Measurements from ENCODE around the gene GABRG3.

The GABRG3 gene

GRCh38 chr15:27396521-27396920 is 425.5 kb downstream of the GABRG3 start:
- DNase-seq (ENCODE audit: extremely low read depth in 1 of 2, low read depth in 1 of 2), result no peak

GRCh38 chr15:27396996-27397395 is 426.0 kb downstream of the GABRG3 start:
- DNase-seq (ENCODE audit: extremely low read depth in 1 of 2, low read depth in 1 of 2), result no peak

GRCh38 chr15:27398631-27399161 is 427.7 kb downstream of the GABRG3 start:
- DNase-seq (ENCODE audit: extremely low read depth in 1 of 2, low read depth in 1 of 2), result no peak

- DNase-seq (ENCODE audit: extremely low read depth in 1 of 2, low read depth in 1 of 2), result no peak
Observed at GRCh38 chr15:27399241-27399640, 428.3 kb downstream of the GABRG3 start.

GRCh38 chr15:27401471-27401870 is 430.5 kb downstream of the GABRG3 start:
- DNase-seq (ENCODE audit: extremely low read depth in 1 of 2, low read depth in 1 of 2), result no peak

- DNase-seq (ENCODE audit: extremely low read depth in 1 of 2, low read depth in 1 of 2), result no peak
Observed at GRCh38 chr15:27408428-27408827, 437.4 kb downstream of the GABRG3 start.

GRCh38 chr15:27410996-27411605 is 440.1 kb downstream of the GABRG3 start:
- no peak for DNase-seq (ENCODE audit: extremely low read depth in 1 of 2, low read depth in 1 of 2)

GRCh38 chr15:27412415-27412814 is 441.4 kb downstream of the GABRG3 start:
- no peak for DNase-seq (ENCODE audit: extremely low read depth in 1 of 2, low read depth in 1 of 2)

- no peak for DNase-seq (ENCODE audit: extremely low read depth in 1 of 2, low read depth in 1 of 2)
Observed at GRCh38 chr15:27414168-27414870, 443.3 kb downstream of the GABRG3 start.

GRCh38 chr15:27418726-27419125 is 447.7 kb downstream of the GABRG3 start:
- DNase-seq (ENCODE audit: extremely low read depth in 1 of 2, low read depth in 1 of 2), result no peak

GRCh38 chr15:27422997-27423396 is 452.0 kb downstream of the GABRG3 start:
- no peak for DNase-seq (ENCODE audit: extremely low read depth in 1 of 2, low read depth in 1 of 2)

- DNase-seq (ENCODE audit: extremely low read depth in 1 of 2, low read depth in 1 of 2), result no peak
Observed at GRCh38 chr15:27426805-27427204, 455.8 kb downstream of the GABRG3 start.

GRCh38 chr15:27427276-27427675 is 456.3 kb downstream of the GABRG3 start:
- no peak for DNase-seq (ENCODE audit: extremely low read depth in 1 of 2, low read depth in 1 of 2)

GRCh38 chr15:27428151-27428550 is 457.2 kb downstream of the GABRG3 start:
- DNase-seq (ENCODE audit: extremely low read depth in 1 of 2, low read depth in 1 of 2), result no peak

GRCh38 chr15:27429577-27429976 is 458.6 kb downstream of the GABRG3 start:
- DNase-seq (ENCODE audit: extremely low read depth in 1 of 2, low read depth in 1 of 2), result no peak

- no peak for DNase-seq (ENCODE audit: extremely low read depth in 1 of 2, low read depth in 1 of 2)
Observed at GRCh38 chr15:27433604-27434003, 462.6 kb downstream of the GABRG3 start.

GRCh38 chr15:27438403-27439375 is 467.7 kb downstream of the GABRG3 start:
- no peak for DNase-seq (ENCODE audit: extremely low read depth in 1 of 2, low read depth in 1 of 2)

- no peak for DNase-seq (ENCODE audit: extremely low read depth in 1 of 2, low read depth in 1 of 2)
Observed at GRCh38 chr15:27441120-27441519, 470.1 kb downstream of the GABRG3 start.

- DNase-seq (ENCODE audit: extremely low read depth in 1 of 2, low read depth in 1 of 2), result no peak
Observed at GRCh38 chr15:27448234-27448633, 477.3 kb downstream of the GABRG3 start.

- no peak for DNase-seq (ENCODE audit: extremely low read depth in 1 of 2, low read depth in 1 of 2)
Observed at GRCh38 chr15:27448986-27449385, 478.0 kb downstream of the GABRG3 start.

GRCh38 chr15:27449941-27450340 is 479.0 kb downstream of the GABRG3 start:
- DNase-seq (ENCODE audit: extremely low read depth in 1 of 2, low read depth in 1 of 2), result no peak
